MM.1S (cell line): ENCODE measurements around the gene UCMA.

ENCODE experiments used
- EZH2 ChIP-seq: fragments of 300-600 bp; sonication (generic); optimal IDR thresholded peaks from 2 replicates; pipeline ENCODE3; 2017; ENCODE audit warnings: low read depth, mild to moderate bottlenecking, antibody characterized with exemption, low read length, mixed read lengths
- EZH2phosphoT487 ChIP-seq: fragments of 300-600 bp; sonication (generic); IDR thresholded peaks from 2 replicates; pipeline ENCODE4 v1.6.1; 2018; ENCODE audit warnings: antibody characterized with exemption, low read length
- TF ChIP-seq, protein P1 (sequence below): fragments of 300-600 bp; sonication (generic); IDR thresholded peaks from 2 replicates; pipeline ENCODE4 v1.5.1; 2016; ENCODE audit warnings: antibody characterized with exemption, low read length, mixed read lengths

DNA sequence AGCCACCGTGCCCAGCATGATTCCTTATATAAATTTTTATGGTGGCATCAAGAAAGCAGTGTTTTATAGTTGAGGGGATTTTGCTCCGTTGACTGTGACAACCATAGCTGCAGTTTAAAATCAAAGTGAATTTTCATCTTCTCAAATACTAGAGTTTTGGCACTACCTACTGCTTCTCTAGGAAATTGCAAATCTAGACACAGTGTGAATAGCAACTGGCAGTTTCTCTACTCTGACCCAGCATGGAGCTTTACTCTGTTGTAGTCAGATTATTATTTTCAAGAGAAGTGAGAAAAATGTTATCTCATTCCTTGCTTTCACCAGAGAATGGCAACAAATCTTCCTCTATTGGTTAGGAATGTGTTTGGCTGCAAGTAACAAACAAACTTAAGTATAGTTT lies 49.9 kb downstream of the UCMA start:
- TF ChIP-seq, protein P1, sequence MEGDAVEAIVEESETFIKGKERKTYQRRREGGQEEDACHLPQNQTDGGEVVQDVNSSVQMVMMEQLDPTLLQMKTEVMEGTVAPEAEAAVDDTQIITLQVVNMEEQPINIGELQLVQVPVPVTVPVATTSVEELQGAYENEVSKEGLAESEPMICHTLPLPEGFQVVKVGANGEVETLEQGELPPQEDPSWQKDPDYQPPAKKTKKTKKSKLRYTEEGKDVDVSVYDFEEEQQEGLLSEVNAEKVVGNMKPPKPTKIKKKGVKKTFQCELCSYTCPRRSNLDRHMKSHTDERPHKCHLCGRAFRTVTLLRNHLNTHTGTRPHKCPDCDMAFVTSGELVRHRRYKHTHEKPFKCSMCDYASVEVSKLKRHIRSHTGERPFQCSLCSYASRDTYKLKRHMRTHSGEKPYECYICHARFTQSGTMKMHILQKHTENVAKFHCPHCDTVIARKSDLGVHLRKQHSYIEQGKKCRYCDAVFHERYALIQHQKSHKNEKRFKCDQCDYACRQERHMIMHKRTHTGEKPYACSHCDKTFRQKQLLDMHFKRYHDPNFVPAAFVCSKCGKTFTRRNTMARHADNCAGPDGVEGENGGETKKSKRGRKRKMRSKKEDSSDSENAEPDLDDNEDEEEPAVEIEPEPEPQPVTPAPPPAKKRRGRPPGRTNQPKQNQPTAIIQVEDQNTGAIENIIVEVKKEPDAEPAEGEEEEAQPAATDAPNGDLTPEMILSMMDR = no peak
- no peak for TF ChIP-seq EZH2phosphoT487
- no peak for TF ChIP-seq EZH2
